Endothelial cell of umbilical vein (primary cell): ENCODE measurements around the gene LAMB3. TPM values are rescaled to one million over a fixed set of nuclear protein-coding genes. Genes with fewer than 3 reads are reported as not detected.

Experiments used
- BruUV-seq: library from RNA; stranded (reverse); fragments of 400-500 nt; replicated peaks from 2 replicates; lab custom pipeline; 2021; lab: Mats Ljungman, UMichigan
- CTCF ChIA-PET: fragments of 300-600, 350-600 bp; sonication (Branson Sonifier 250); formaldehyde crosslinking; loops from one replicate; lab custom pipeline; 2021; ENCODE audit warnings: antibody characterized with exemption, inconsistent platforms; lab: Charles Lee
- POLR2A ChIA-PET: fragments of 300-600, 350-600 bp; sonication (Branson Sonifier 250); formaldehyde crosslinking; loops from one replicate; lab custom pipeline; 2021; ENCODE audit warnings: antibody characterized with exemption, inconsistent platforms; lab: Charles Lee
- DNase-seq: peaks from one replicate; pipeline ENCODE4 v3.0.0-alpha.2; 2011; ENCODE audit warnings: low read depth, low spot score
- FAIRE-seq: peaks from 2 replicates; lab custom pipeline; 2011; peaks lifted over from hg19 to GRCh38; lab: Jason Lieb, UNC
- H2AFZ ChIP-seq: 2 replicates; pipeline ENCODE4 v1.6.0; 2012; ENCODE audit warnings: low read depth, low read length, control low read depth, inconsistent platforms
- H3K27ac ChIP-seq: 2 replicates; pipeline ENCODE4 v1.5.1; 2011; ENCODE audit warnings: low read depth, mild to moderate bottlenecking, control low read depth, low read length, moderate library complexity; ENCODE audit not compliant: insufficient read depth
- H3K27me3 ChIP-seq, 2 experiments: 2 replicates each; pipeline versions ENCODE4 v1.6.0 to v1.6.1; 2011; ENCODE audit warnings: low read length in 2 of 2, mixed read lengths in 1 of 2; ENCODE audit not compliant: control insufficient read depth in 2 of 2, insufficient read depth in 2 of 2
- H3K36me3 ChIP-seq, 2 experiments: 2 replicates in 1 of 2; 3 replicates in 1 of 2; pipeline ENCODE4 v1.5.1; 2011; ENCODE audit warnings: low read length in 2 of 2, mild to moderate bottlenecking in 1 of 2, moderate library complexity in 1 of 2; ENCODE audit not compliant: control insufficient read depth in 2 of 2, insufficient read depth in 2 of 2; ENCODE audit errors: extremely low read depth in 1 of 2
- H3K4me1 ChIP-seq: 3 replicates; pipeline ENCODE4 v1.5.1; 2011; ENCODE audit warnings: mild to moderate bottlenecking, low read length; ENCODE audit not compliant: control insufficient read depth, insufficient read depth; ENCODE audit errors: extremely low read depth
- H3K4me2 ChIP-seq: 2 replicates; pipeline ENCODE4 v1.6.1; 2011; ENCODE audit warnings: low read length, control low read depth, mixed read lengths; ENCODE audit not compliant: insufficient read depth
- H3K4me3 ChIP-seq, 3 experiments: fragments of 200-600 bp in 1 of 3; sonication (generic), shearing (Covaris generic) in 1 of 3; replicated peaks in 1 of 3; 2 replicates each; pipeline ENCODE4 v1.5.1; 2011 to 2016; ENCODE audit warnings: control low read depth in 3 of 3, low read length in 3 of 3, mild to moderate bottlenecking in 2 of 3, inconsistent platforms in 1 of 3, low read depth in 1 of 3, moderate library complexity in 1 of 3; ENCODE audit not compliant: insufficient read depth in 1 of 3
- H3K79me2 ChIP-seq: 2 replicates; pipeline ENCODE4 v1.6.0; 2012; ENCODE audit warnings: low read length, inconsistent platforms; ENCODE audit not compliant: control insufficient read depth, insufficient read depth
- H3K9ac ChIP-seq: replicated peaks from 2 replicates; pipeline ENCODE3; 2011; ENCODE audit warnings: low read length, control low read depth; ENCODE audit not compliant: insufficient read depth; ENCODE audit errors: extremely low read depth
- H3K9me1 ChIP-seq: replicated peaks from 3 replicates; pipeline ENCODE4 v1.6.0; 2011; ENCODE audit warnings: mild to moderate bottlenecking, low read length; ENCODE audit not compliant: control insufficient read depth, insufficient read depth; ENCODE audit errors: extremely low read depth
- H3K9me3 ChIP-seq: replicated peaks from 2 replicates; pipeline ENCODE4 v1.5.1; 2012; ENCODE audit warnings: low read length, inconsistent platforms; ENCODE audit not compliant: control insufficient read depth, insufficient read depth
- H4K20me1 ChIP-seq: replicated peaks from 2 replicates; pipeline ENCODE3; 2011; ENCODE audit warnings: mild to moderate bottlenecking, low read length; ENCODE audit not compliant: control insufficient read depth, insufficient read depth; ENCODE audit errors: extremely low read depth
- CTCF ChIP-seq, 2 donors: IDR thresholded peaks; 1 replicate in 1 of 2; 2 replicates in 1 of 2; pipeline ENCODE4 v1.5.1; 2011; ENCODE audit warnings: low read length in 2 of 2, mild to moderate bottlenecking in 2 of 2, moderate library complexity in 2 of 2, control low read depth in 1 of 2, inconsistent platforms in 1 of 2, low read depth in 1 of 2; ENCODE audit not compliant: insufficient read depth in 1 of 2; ENCODE audit errors: extremely low read depth in 1 of 2
- EZH2 ChIP-seq: IDR thresholded peaks from 2 replicates; pipeline ENCODE4 v1.6.1; 2012; ENCODE audit warnings: borderline replicate concordance, low read depth, mild to moderate bottlenecking, moderate library complexity, low read length, inconsistent platforms; ENCODE audit not compliant: severe bottlenecking
- FOS ChIP-seq: IDR thresholded peaks from 2 replicates; pipeline ENCODE4 v1.6.1; 2011; ENCODE audit warnings: mild to moderate bottlenecking, low read length, moderate library complexity, borderline replicate concordance; ENCODE audit not compliant: insufficient read depth
- GATA2 ChIP-seq: IDR thresholded peaks from 2 replicates; pipeline ENCODE4 v1.7.0; 2011; ENCODE audit warnings: low read depth, mild to moderate bottlenecking, moderate library complexity, mixed read lengths, low read length; ENCODE audit not compliant: insufficient read length, insufficient read depth
- JUN ChIP-seq: IDR thresholded peaks from 2 replicates; pipeline ENCODE4 v1.6.1; 2011; ENCODE audit warnings: borderline replicate concordance, low read depth; ENCODE audit not compliant: insufficient read length, insufficient read depth
- MAX ChIP-seq: IDR thresholded peaks from 2 replicates; pipeline ENCODE4 v1.6.1; 2011; ENCODE audit not compliant: insufficient read depth, insufficient read length
- MYC ChIP-seq: IDR thresholded peaks from one replicate; pipeline ENCODE4 v1.6.1; 2011; ENCODE audit warnings: mild to moderate bottlenecking, low read depth, low read length
- POLR2A ChIP-seq: IDR thresholded peaks from 2 replicates; pipeline ENCODE4 v1.6.1; 2012; ENCODE audit warnings: low read depth, mild to moderate bottlenecking, control low read depth, low read length
- POLR2AphosphoS5 ChIP-seq: IDR thresholded peaks from 2 replicates; pipeline ENCODE4 v1.6.1; 2012; ENCODE audit warnings: low read depth, mild to moderate bottlenecking, control low read depth, low read length, moderate library complexity; ENCODE audit not compliant: insufficient read depth
- dilution Hi-C: fragments of 300-500 bp; cut with MboI; formaldehyde crosslinking; loops from one replicate; pipeline ENCODE4 v1.15.0; 2019; ENCODE audit warnings: low sequenced_read_pairs; ENCODE audit not compliant: extremely low pct_ligation_motif_present
- intact Hi-C: fragments of 100-400 bp; cut with micrococcal nuclease; formaldehyde crosslinking; loops from one replicate; pipeline ENCODE4 v1.10.0; 2022
- polyA plus RNA-seq, 4 experiments: library from polyadenylated mRNA; depleted of rRNA in 3 of 4; stranded (reverse) in 3 of 4; unstranded in 1 of 4; fragments of >200 nt; gene quantifications; 2 replicates each; pipeline versions ENCODE4 v1.2.1 to v1.2.3, GENCODE V29; 2011 to 2012; ENCODE audit warnings: missing spikeins in 1 of 4
- total RNA-seq: library from RNA; stranded (reverse); gene quantifications from 2 replicates; pipeline ENCODE4 v1.2.3, GENCODE V29; 2021

Gene LAMB3
- total and polyA plus RNA-seq, 2 donors (not counting 3 experiments of a cell fraction or from before 2014, with no cell fraction given) = 2.6 to 3.1 TPM

GRCh38 chr1:209633335-209633997 lies 18.8 kb downstream of the LAMB3 start:
- POLR2A ChIA-PET = no interaction called here

GRCh38 chr1:209630383-209631225 lies 21.6 kb downstream of the LAMB3 start:
- no peaks in the 10 kb centered on the region for H3K36me3 ChIP-seq
- TF ChIP-seq POLR2A (no peak), FOS (no peak), CTCF (IDR thresholded peaks at IDR 0.05; ENCODE audit: extremely low read depth in 1 of 2, insufficient read depth in 1 of 2, low read depth in 1 of 2, low read length in 2 of 2) (no peak), EZH2 (no peak), POLR2AphosphoS5 (no peak), GATA2 (no peak), JUN (no peak), MYC (no peak), MAX (no peak)
- H3K4me3 ChIP-seq = no peak overlapping the region
- FAIRE-seq = no peak
- intact Hi-C loops = no loop called here
- H3K27me3 ChIP-seq = no peaks in the 10 kb centered on the region
- H3K9me3 ChIP-seq = no peaks in the 10 kb centered on the region
- H3K79me2 ChIP-seq = no peaks in the 10 kb centered on the region
- H3K4me1 ChIP-seq = no peaks in the 10 kb centered on the region
- no peak overlapping the region for H2AFZ ChIP-seq
- peak; percentile 7 for DNase-seq
- H4K20me1 ChIP-seq = no peaks in the 10 kb centered on the region
- no peak overlapping the region for H3K4me2 ChIP-seq
- no TSS peak for BruUV-seq
- H3K27ac ChIP-seq = no peak overlapping the region
- no peak overlapping the region for H3K9ac ChIP-seq
- dilution Hi-C loops = no loop called here
- CTCF ChIA-PET = interaction anchor here (0.8 to 10.2 kb wide), 17 partner anchors 8 to 64 kb away, joined by 3 to 119 read pairs (median 4); partner anchors contain the start of genes G0S2 and LAMB3
- no peaks in the 10 kb centered on the region for H3K9me1 ChIP-seq
- POLR2A ChIA-PET = no interaction called here

More at GRCh38 chr1:209633335-209633997, 18.8 kb downstream of the LAMB3 start:
- Histone ChIP-seq H3K27me3 (no peaks in the 10 kb centered on the region), H2AFZ (no peak overlapping the region), H3K27ac (no peak overlapping the region), H3K9me1 (no peaks in the 10 kb centered on the region), H3K4me1 (no peaks in the 10 kb centered on the region), H3K36me3 (no peaks in the 10 kb centered on the region), H3K4me3 (no peak overlapping the region), H3K9me3 (no peaks in the 10 kb centered on the region), H3K9ac (no peak overlapping the region), H3K79me2 (no peaks in the 10 kb centered on the region), H4K20me1 (no peaks in the 10 kb centered on the region), H3K4me2 (no peak overlapping the region)
- BruUV-seq = no TSS peak
- DNase-seq (no peak), FAIRE-seq (no peak)
- TF ChIP-seq GATA2 (no peak), POLR2A (no peak), JUN (no peak)
- CTCF ChIA-PET = interaction anchor here (0.5 kb wide), 1 partner anchor 57 kb away, joined by 3 read pairs; no protein-coding TSS in a partner anchor
- intact Hi-C loops = no loop called here
- dilution Hi-C loops = no loop called here
